Neural cell (in vitro differentiated cells): ENCODE measurements around the gene NUSAP1. TPM values are rescaled to one million over a fixed set of nuclear protein-coding genes. Genes with fewer than 3 reads are reported as not detected.
"Not testable (repeated sequence)": the region's sequence is repeated elsewhere in the genome, so short reads cannot be mapped to it uniquely, and the experiment has no call there.

Experiments used
- H2AFZ ChIP-seq: fragments of 200-600, 300-800 bp; sonication (generic), shearing (Covaris generic); 2 replicates; pipeline ENCODE4 v1.6.0; 2014; ENCODE audit warnings: low read depth, mild to moderate bottlenecking, antibody characterized with exemption, low read length, moderate library complexity
- H3F3A ChIP-seq: fragments of 200-600 bp; shearing (Covaris generic); 2 replicates; pipeline ENCODE4 v1.6.1; 2016; ENCODE audit warnings: mild to moderate bottlenecking, moderate library complexity, mixed read lengths, antibody characterized with exemption, low read length; ENCODE audit not compliant: insufficient read depth, poor library complexity, severe bottlenecking
- H3K27ac ChIP-seq: fragments of 200-600, 300-800 bp; sonication (generic), shearing (Covaris generic); 2 replicates; pipeline ENCODE4 v1.5.1; 2014; ENCODE audit warnings: mild to moderate bottlenecking, low read length, moderate library complexity
- H3K27me3 ChIP-seq: fragments of 300-800, 200-600 bp; sonication (generic), shearing (Covaris generic); 2 replicates; pipeline ENCODE4 v1.6.0; 2014; ENCODE audit warnings: mild to moderate bottlenecking, low read depth, low read length, moderate library complexity; ENCODE audit not compliant: insufficient read depth
- H3K36me3 ChIP-seq: fragments of 300-800, 200-600 bp; sonication (generic), shearing (Covaris generic); 2 replicates; pipeline ENCODE4 v1.5.1; 2014; ENCODE audit warnings: mild to moderate bottlenecking, antibody characterized with exemption, low read length, moderate library complexity; ENCODE audit not compliant: insufficient read depth
- H3K4me2 ChIP-seq: fragments of 300-800, 200-600 bp; sonication (generic), shearing (Covaris generic); 2 replicates; pipeline ENCODE4 v1.6.0; 2014; ENCODE audit warnings: mild to moderate bottlenecking, low read length
- H3K4me3 ChIP-seq: fragments of 300-800, 200-600 bp; sonication (generic), shearing (Covaris generic); 2 replicates; pipeline ENCODE4 v1.5.1; 2014; ENCODE audit warnings: mild to moderate bottlenecking, low read length, moderate library complexity
- H3K79me2 ChIP-seq: fragments of 200-600 bp; shearing (Covaris generic); replicated peaks from 2 replicates; pipeline ENCODE4 v1.6.0; 2014; ENCODE audit warnings: mild to moderate bottlenecking, low read length, moderate library complexity; ENCODE audit not compliant: insufficient read depth
- H3K9ac ChIP-seq: fragments of 300-800, 200-600 bp; sonication (generic), shearing (Covaris generic); 2 replicates; pipeline ENCODE4 v1.6.1; 2016; ENCODE audit warnings: mild to moderate bottlenecking, low read length, mixed read lengths
- H3K9me2 ChIP-seq: fragments of 200-600 bp; shearing (Covaris generic); 2 replicates; pipeline ENCODE4 v1.6.1; 2016; ENCODE audit warnings: mild to moderate bottlenecking, low read length, mixed read lengths; ENCODE audit not compliant: insufficient read depth
- H3K9me3 ChIP-seq: fragments of 200-600, 300-800 bp; sonication (generic), shearing (Covaris generic); 2 replicates; pipeline ENCODE4 v1.6.1; 2016; ENCODE audit warnings: mild to moderate bottlenecking, mixed run types, low read length, moderate library complexity, mixed read lengths
- H4K20me1 ChIP-seq: fragments of 200-600 bp; shearing (Covaris generic); 2 replicates; pipeline ENCODE4 v1.6.1; 2016; ENCODE audit warnings: mild to moderate bottlenecking, mixed run types; ENCODE audit not compliant: insufficient read depth
- EP300 ChIP-seq: fragments of 450-650 bp; conservative IDR thresholded peaks from 2 replicates; pipeline ENCODE4 v1.6.1; 2014; ENCODE audit warnings: antibody characterized with exemption, mild to moderate bottlenecking, moderate library complexity; ENCODE audit not compliant: poor library complexity, severe bottlenecking
- EZH2 ChIP-seq: fragments of 200-600, 300-800 bp; shearing (Covaris generic), sonication (generic); IDR thresholded peaks from 2 replicates; pipeline ENCODE4 v1.6.1; 2014; ENCODE audit warnings: antibody characterized with exemption, low read length, borderline replicate concordance, mild to moderate bottlenecking; ENCODE audit not compliant: insufficient read depth, poor library complexity, severe bottlenecking
- MXI1 ChIP-seq: fragments of 450-650 bp; conservative IDR thresholded peaks from 2 replicates; pipeline ENCODE4 v1.6.1; 2014; ENCODE audit warnings: antibody characterized with exemption, mild to moderate bottlenecking; ENCODE audit not compliant: poor library complexity, severe bottlenecking
- POLR2AphosphoS5 ChIP-seq: IDR thresholded peaks from 2 replicates; pipeline ENCODE4 v1.6.1; 2012
- RAD21 ChIP-seq: fragments of 450-650 bp; conservative IDR thresholded peaks from 2 replicates; pipeline ENCODE4 v1.6.1; 2014; ENCODE audit warnings: antibody characterized with exemption, mild to moderate bottlenecking, moderate library complexity
- SMC3 ChIP-seq: fragments of 450-650 bp; conservative IDR thresholded peaks from 2 replicates; pipeline ENCODE4 v1.6.1; 2014; ENCODE audit warnings: antibody characterized with exemption, mild to moderate bottlenecking, moderate library complexity; ENCODE audit not compliant: poor library complexity
- TAF1 ChIP-seq: IDR thresholded peaks from 2 replicates; pipeline ENCODE4 v1.6.1; 2012; ENCODE audit warnings: low read depth
- polyA plus RNA-seq: library from polyadenylated mRNA; depleted of rRNA; stranded (reverse); fragments of >200 nt; gene quantifications from 2 replicates; pipeline ENCODE4 v1.2.3, GENCODE V29; 2014
- TF ChIP-seq, protein P1 (sequence below): fragments of 450-650 bp; IDR thresholded peaks from 2 replicates; pipeline ENCODE4 v1.5.1; 2014; ENCODE audit warnings: antibody characterized with exemption, mild to moderate bottlenecking, moderate library complexity; ENCODE audit not compliant: poor library complexity, severe bottlenecking
- TF ChIP-seq, protein P2 (sequence below): IDR thresholded peaks from 2 replicates; pipeline ENCODE4 v1.6.1; 2012; ENCODE audit warnings: borderline replicate concordance

Gene NUSAP1
- polyA plus RNA-seq, 1 donor from 2014 or later = 13.6 TPM

DNA sequence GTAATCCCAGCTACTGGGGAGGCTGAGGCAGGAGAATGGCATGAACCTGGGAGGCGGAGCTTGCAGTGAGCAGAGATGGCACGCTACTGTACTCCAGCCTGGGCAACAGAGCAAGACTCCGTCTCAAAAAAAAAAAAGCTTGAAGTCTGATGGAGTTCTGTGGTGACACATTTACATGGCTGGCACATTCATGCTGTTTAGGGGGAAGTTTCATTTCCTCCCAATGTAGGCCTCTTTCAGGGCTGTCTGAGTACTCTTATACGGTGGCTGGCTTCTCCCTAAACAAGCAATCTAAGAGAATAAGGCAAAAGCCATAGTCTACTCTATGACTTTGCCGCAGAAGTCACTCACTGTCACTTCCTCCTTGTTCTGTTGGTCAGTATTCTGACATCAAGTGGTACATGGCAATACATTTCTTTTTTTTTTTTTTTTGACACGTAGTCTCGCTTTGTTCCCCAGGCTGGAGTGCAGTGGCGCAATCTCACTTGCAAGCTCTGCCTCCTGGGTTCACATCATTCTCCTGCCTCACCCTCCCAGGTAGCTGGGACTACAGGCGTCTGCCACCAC, 41.5 kb upstream of the NUSAP1 start:
- no peaks in the 10 kb centered on the region for H3F3A ChIP-seq
- no peaks in the 10 kb centered on the region for H4K20me1 ChIP-seq
- H3K9ac ChIP-seq = no peak overlapping the region
- TF ChIP-seq, protein P1, sequence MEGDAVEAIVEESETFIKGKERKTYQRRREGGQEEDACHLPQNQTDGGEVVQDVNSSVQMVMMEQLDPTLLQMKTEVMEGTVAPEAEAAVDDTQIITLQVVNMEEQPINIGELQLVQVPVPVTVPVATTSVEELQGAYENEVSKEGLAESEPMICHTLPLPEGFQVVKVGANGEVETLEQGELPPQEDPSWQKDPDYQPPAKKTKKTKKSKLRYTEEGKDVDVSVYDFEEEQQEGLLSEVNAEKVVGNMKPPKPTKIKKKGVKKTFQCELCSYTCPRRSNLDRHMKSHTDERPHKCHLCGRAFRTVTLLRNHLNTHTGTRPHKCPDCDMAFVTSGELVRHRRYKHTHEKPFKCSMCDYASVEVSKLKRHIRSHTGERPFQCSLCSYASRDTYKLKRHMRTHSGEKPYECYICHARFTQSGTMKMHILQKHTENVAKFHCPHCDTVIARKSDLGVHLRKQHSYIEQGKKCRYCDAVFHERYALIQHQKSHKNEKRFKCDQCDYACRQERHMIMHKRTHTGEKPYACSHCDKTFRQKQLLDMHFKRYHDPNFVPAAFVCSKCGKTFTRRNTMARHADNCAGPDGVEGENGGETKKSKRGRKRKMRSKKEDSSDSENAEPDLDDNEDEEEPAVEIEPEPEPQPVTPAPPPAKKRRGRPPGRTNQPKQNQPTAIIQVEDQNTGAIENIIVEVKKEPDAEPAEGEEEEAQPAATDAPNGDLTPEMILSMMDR = no peak
- TF ChIP-seq, protein P2, sequence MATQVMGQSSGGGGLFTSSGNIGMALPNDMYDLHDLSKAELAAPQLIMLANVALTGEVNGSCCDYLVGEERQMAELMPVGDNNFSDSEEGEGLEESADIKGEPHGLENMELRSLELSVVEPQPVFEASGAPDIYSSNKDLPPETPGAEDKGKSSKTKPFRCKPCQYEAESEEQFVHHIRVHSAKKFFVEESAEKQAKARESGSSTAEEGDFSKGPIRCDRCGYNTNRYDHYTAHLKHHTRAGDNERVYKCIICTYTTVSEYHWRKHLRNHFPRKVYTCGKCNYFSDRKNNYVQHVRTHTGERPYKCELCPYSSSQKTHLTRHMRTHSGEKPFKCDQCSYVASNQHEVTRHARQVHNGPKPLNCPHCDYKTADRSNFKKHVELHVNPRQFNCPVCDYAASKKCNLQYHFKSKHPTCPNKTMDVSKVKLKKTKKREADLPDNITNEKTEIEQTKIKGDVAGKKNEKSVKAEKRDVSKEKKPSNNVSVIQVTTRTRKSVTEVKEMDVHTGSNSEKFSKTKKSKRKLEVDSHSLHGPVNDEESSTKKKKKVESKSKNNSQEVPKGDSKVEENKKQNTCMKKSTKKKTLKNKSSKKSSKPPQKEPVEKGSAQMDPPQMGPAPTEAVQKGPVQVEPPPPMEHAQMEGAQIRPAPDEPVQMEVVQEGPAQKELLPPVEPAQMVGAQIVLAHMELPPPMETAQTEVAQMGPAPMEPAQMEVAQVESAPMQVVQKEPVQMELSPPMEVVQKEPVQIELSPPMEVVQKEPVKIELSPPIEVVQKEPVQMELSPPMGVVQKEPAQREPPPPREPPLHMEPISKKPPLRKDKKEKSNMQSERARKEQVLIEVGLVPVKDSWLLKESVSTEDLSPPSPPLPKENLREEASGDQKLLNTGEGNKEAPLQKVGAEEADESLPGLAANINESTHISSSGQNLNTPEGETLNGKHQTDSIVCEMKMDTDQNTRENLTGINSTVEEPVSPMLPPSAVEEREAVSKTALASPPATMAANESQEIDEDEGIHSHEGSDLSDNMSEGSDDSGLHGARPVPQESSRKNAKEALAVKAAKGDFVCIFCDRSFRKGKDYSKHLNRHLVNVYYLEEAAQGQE = no peak
- TF ChIP-seq EZH2 (no peak), EP300 (no peak), MXI1 (no peak), SMC3 (no peak), RAD21 (no peak), TAF1 (no peak), POLR2AphosphoS5 (no peak)
- H3K9me2 ChIP-seq = no peaks in the 10 kb centered on the region
- H3K27me3 ChIP-seq = no peaks in the 10 kb centered on the region
- no peak overlapping the region for H3K4me2 ChIP-seq
- no peak overlapping the region for H2AFZ ChIP-seq
- H3K4me3 ChIP-seq = no peak overlapping the region
- peaks cover 6% of the 10 kb centered on the region for H3K79me2 ChIP-seq
- H3K36me3 ChIP-seq = peaks cover 8% of the 10 kb centered on the region
- H3K27ac ChIP-seq = no peak overlapping the region
- H3K9me3 ChIP-seq = no peaks in the 10 kb centered on the region

DNA sequence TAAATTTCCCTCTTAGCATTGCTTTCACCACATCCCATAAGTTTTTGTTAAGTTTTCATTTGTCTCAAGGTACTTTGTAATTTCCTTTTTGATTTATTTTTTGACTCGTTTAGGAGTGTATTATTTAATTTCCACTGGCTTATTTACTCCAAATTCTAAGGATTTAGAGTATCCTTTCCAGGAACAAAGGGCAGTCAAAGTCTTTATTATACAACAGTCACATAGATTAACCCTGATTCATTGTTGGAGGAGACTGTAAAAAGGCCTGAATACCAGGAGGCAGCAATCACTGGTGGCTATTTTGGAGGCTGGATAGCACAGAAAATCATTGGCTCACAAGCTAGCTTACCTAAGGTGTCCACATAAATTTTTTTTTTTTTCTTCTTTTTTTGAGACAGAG, 40.2 kb upstream of the NUSAP1 start:
- Histone ChIP-seq H3K9me3 (no peaks in the 10 kb centered on the region), H3K9ac (no peak overlapping the region), H3K27ac (no peak overlapping the region), H3F3A (no peaks in the 10 kb centered on the region), H3K9me2 (no peaks in the 10 kb centered on the region), H3K27me3 (no peaks in the 10 kb centered on the region), H4K20me1 (no peaks in the 10 kb centered on the region), H2AFZ (no peak overlapping the region), H3K4me2 (no peak overlapping the region), H3K4me3 (no peak overlapping the region), H3K36me3 (no peaks in the 10 kb centered on the region), H3K79me2 (no peaks in the 10 kb centered on the region)
- no peak for TF ChIP-seq TAF1
- TF ChIP-seq RAD21 = no peak
- TF ChIP-seq, protein P1 = no peak
- no peak for TF ChIP-seq MXI1
- TF ChIP-seq SMC3 = no peak
- no peak for TF ChIP-seq EZH2
- TF ChIP-seq POLR2AphosphoS5 = no peak
- TF ChIP-seq, protein P2 = no peak
- TF ChIP-seq EP300 = no peak

DNA sequence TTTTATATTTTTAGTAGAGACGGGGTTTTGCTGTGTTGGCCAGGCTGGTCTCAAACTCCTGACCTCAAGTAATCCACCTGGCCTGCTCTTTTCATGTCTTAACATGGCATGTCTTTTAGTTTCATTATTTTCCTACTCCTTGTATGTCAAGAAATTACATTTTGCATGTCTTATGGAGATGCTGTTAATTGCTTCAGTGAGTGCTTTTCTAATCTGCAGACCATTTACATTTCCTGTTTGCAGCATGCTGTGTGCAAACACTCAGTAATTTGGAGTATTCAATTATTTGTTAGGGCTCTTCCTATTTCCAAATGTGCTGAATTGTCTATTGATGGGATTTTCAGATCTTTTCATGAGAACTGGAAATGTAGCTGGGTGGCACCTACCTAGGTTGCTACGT, 31.5 kb upstream of the NUSAP1 start:
- H3K79me2 ChIP-seq, H3K27me3 ChIP-seq, H4K20me1 ChIP-seq, H3K9ac ChIP-seq, H3K36me3 ChIP-seq, H3K27ac ChIP-seq, H3K4me2 ChIP-seq, H2AFZ ChIP-seq, H3K9me2 ChIP-seq, H3F3A ChIP-seq, H3K4me3 ChIP-seq, H3K9me3 ChIP-seq: not testable (repeated sequence)
